ENCODE measurements around the gene ARHGEF28. TPM values are rescaled to one million over a fixed set of nuclear protein-coding genes. Genes with fewer than 3 reads are reported as not detected.

Gene ARHGEF28
- total RNA-seq, 1 experiment from 2014 or later, result 6.1 TPM

GRCh38 chr5:73668017-73668416 lies 42.0 kb downstream of the ARHGEF28 start:
- POLR2A ChIA-PET, result no interaction called here
- H3K4me2 ChIP-seq (ENCODE audit: low read length), result no peak overlapping the region
- H3K27me3 ChIP-seq (ENCODE audit: insufficient read depth, low read length), result no peaks in the 10 kb centered on the region
- H3K9me2 ChIP-seq (ENCODE audit: insufficient read depth), result no peaks in the 10 kb centered on the region
- CTCF ChIA-PET, result no interaction called here
- no peak overlapping the region for H3K4me3 ChIP-seq (replicated peaks in 1 of 2; ENCODE audit: low read depth in 1 of 2, low read length in 2 of 2)
- no TSS peak for BruUV-seq (replicated peaks)
- TF ChIP-seq MAX (IDR thresholded peaks at IDR 0.05) (no peak), TCF7L2 (IDR thresholded peaks at IDR 0.05; ENCODE audit: borderline replicate concordance, extremely low read depth, insufficient read depth, insufficient read length) (no peak), CTCF (IDR thresholded peaks at IDR 0.05 in 2 of 3, conservative IDR thresholded peaks at IDR 0.05 in 1 of 3; ENCODE audit: borderline replicate concordance in 1 of 3, insufficient read depth in 1 of 3, low read depth in 2 of 3, low read length in 2 of 3) (no peak), EZH2 (IDR thresholded peaks at IDR 0.05) (no peak), SP1 (IDR thresholded peaks at IDR 0.05; ENCODE audit: low read depth) (no peak), SRF (IDR thresholded peaks at IDR 0.05; ENCODE audit: low read depth) (no peak), ATF3 (IDR thresholded peaks at IDR 0.05) (no peak), RAD21 (IDR thresholded peaks at IDR 0.05; ENCODE audit: low read depth) (no peak), ELF1 (IDR thresholded peaks at IDR 0.05; ENCODE audit: borderline replicate concordance, low read depth) (no peak), SIN3A (IDR thresholded peaks at IDR 0.05; ENCODE audit: low read depth) (no peak)
- H3K79me2 ChIP-seq (ENCODE audit: insufficient read depth, low read length), result no peaks in the 10 kb centered on the region
- no peaks in the 10 kb centered on the region for H3K36me3 ChIP-seq (ENCODE audit: control insufficient read depth in 1 of 2, insufficient read depth in 2 of 2, low read length in 2 of 2)
- no peak overlapping the region for H2AFZ ChIP-seq (ENCODE audit: low read depth, low read length, poor library complexity, severe bottlenecking)
- no peak for ATAC-seq
- peaks cover 0 to 7% of the 10 kb centered on the region in 2 experiments; a peak in 1 of 4 replicates for H3K4me1 ChIP-seq (ENCODE audit: control insufficient read depth in 1 of 2, insufficient read depth in 2 of 2, low read length in 2 of 2)
- DNase-seq (ENCODE audit: low read depth, low spot score), result no peak
- H4K20me1 ChIP-seq (ENCODE audit: insufficient read depth), result no peaks in the 10 kb centered on the region
- no peaks in the 10 kb centered on the region for H3K9me3 ChIP-seq (ENCODE audit: control insufficient read depth in 1 of 2, insufficient read depth in 1 of 2, low read depth in 1 of 2, low read length in 2 of 2)
- H3K9ac ChIP-seq (ENCODE audit: low read length), result no peak overlapping the region
- H3K27ac ChIP-seq (ENCODE audit: low read depth, low read length), result no peak overlapping the region
- intact Hi-C loops (cut with micrococcal nuclease), result no loop called here
- RAD21 ChIA-PET (ENCODE audit: low non-redundant PET in 1 of 2, low total read pairs in 2 of 2, uncharacterized antibody in 2 of 2, unreplicated experiment in 2 of 2), result no interaction called here
